ENCODE results near the gene MEI1. TPM values are rescaled to one million over a fixed set of nuclear protein-coding genes. Genes with fewer than 3 reads are reported as not detected.

MEI1 gene
- total RNA-seq, 1 donor: 0.36 TPM

GRCh38 chr22:41818596-41818995 lies 119.3 kb downstream of the MEI1 start:
- peaks cover 6% of the 10 kb centered on the region for H3K36me3 ChIP-seq (ENCODE audit: insufficient read depth, low read length)
- H3K79me2 ChIP-seq (ENCODE audit: insufficient read depth, low read length): no peaks in the 10 kb centered on the region
- no peaks in the 10 kb centered on the region for H4K20me1 ChIP-seq (ENCODE audit: insufficient read depth, low read length)
- no peaks in the 10 kb centered on the region for H3K27me3 ChIP-seq (ENCODE audit: insufficient read depth, low read length)
- H3K4me2 ChIP-seq (ENCODE audit: insufficient read depth, low read length): no peak overlapping the region
- peaks cover 6% of the 10 kb centered on the region for H3K4me1 ChIP-seq (ENCODE audit: insufficient read depth, low read length)
- TF ChIP-seq CTCF (IDR thresholded peaks at IDR 0.05; ENCODE audit: extremely low read depth, low read depth, low read length): no peak
- H3K4me3 ChIP-seq (ENCODE audit: insufficient read depth, low read length): no peak overlapping the region
- H3K27ac ChIP-seq (ENCODE audit: low read depth, low read length): no peak overlapping the region
- H3K9me3 ChIP-seq (ENCODE audit: low read depth, low read length): no peaks in the 10 kb centered on the region
- H2AFZ ChIP-seq (ENCODE audit: low read length): no peak overlapping the region
- no peak for DNase-seq (ENCODE audit: insufficient read length, low spot score, missing footprints)

GRCh38 chr22:41819257-41819656 lies 120.0 kb downstream of the MEI1 start:
- Histone ChIP-seq H3K27ac (ENCODE audit: low read depth, low read length) (no peak overlapping the region), H3K9me3 (ENCODE audit: low read depth, low read length) (no peaks in the 10 kb centered on the region), H2AFZ (ENCODE audit: low read length) (no peak overlapping the region), H3K4me1 (ENCODE audit: insufficient read depth, low read length) (peaks cover 12% of the 10 kb centered on the region), H3K4me2 (ENCODE audit: insufficient read depth, low read length) (no peak overlapping the region), H3K36me3 (ENCODE audit: insufficient read depth, low read length) (peaks cover 6% of the 10 kb centered on the region), H3K4me3 (ENCODE audit: insufficient read depth, low read length) (no peak overlapping the region), H3K79me2 (ENCODE audit: insufficient read depth, low read length) (no peaks in the 10 kb centered on the region), H3K27me3 (ENCODE audit: insufficient read depth, low read length) (no peaks in the 10 kb centered on the region), H4K20me1 (ENCODE audit: insufficient read depth, low read length) (no peaks in the 10 kb centered on the region)
- no peak for TF ChIP-seq CTCF (IDR thresholded peaks at IDR 0.05; ENCODE audit: extremely low read depth, low read depth, low read length)
- DNase-seq (ENCODE audit: insufficient read length, low spot score, missing footprints): no peak

GRCh38 chr22:41820447-41820846 lies 121.1 kb downstream of the MEI1 start:
- no peak overlapping the region for H3K4me2 ChIP-seq (ENCODE audit: insufficient read depth, low read length)

More at GRCh38 chr22:41820447-41820846, 121.1 kb downstream of the MEI1 start:
- Histone ChIP-seq H3K79me2 (ENCODE audit: insufficient read depth, low read length) (no peaks in the 10 kb centered on the region), H4K20me1 (ENCODE audit: insufficient read depth, low read length) (no peaks in the 10 kb centered on the region), H3K4me1 (ENCODE audit: insufficient read depth, low read length) (peaks cover 21% of the 10 kb centered on the region), H3K27ac (ENCODE audit: low read depth, low read length) (no peak overlapping the region), H3K4me3 (ENCODE audit: insufficient read depth, low read length) (no peak overlapping the region), H3K27me3 (ENCODE audit: insufficient read depth, low read length) (no peaks in the 10 kb centered on the region), H3K9me3 (ENCODE audit: low read depth, low read length) (no peaks in the 10 kb centered on the region), H2AFZ (ENCODE audit: low read length) (no peak overlapping the region), H3K36me3 (ENCODE audit: insufficient read depth, low read length) (peaks cover 5% of the 10 kb centered on the region)
- no peak for TF ChIP-seq CTCF (IDR thresholded peaks at IDR 0.05; ENCODE audit: extremely low read depth, low read depth, low read length)
- DNase-seq (ENCODE audit: insufficient read length, low spot score, missing footprints): no peak

Data from osteoblast (primary cell).